Memory B cell (primary cell): ENCODE results near the gene MEIS1.

Source experiments
- ATAC-seq: fragments of 150-1000 bp; cut with Tn5 transposase; 2 replicates; pipeline ENCODE4 v1.10.0; 2021; ENCODE audit warnings: low read depth, mild to moderate bottlenecking, moderate library complexity
- DNase-seq, 2 donors: peaks; one replicate each; pipeline ENCODE4 v3.0.0; 2022; ENCODE audit warnings: low spot score in 2 of 2
- H3K27ac Mint-ChIP-seq: one replicate; pipeline ENCODE4 v1.8.0; 2022; ENCODE audit warnings: mild to moderate bottlenecking, moderate library complexity, mixed read lengths
- H3K27me3 Mint-ChIP-seq: one replicate; pipeline ENCODE4 v1.8.0; 2022; ENCODE audit warnings: mixed read lengths
- H3K36me3 Mint-ChIP-seq: one replicate; pipeline ENCODE4 v1.8.0; 2022; ENCODE audit warnings: mild to moderate bottlenecking, mixed read lengths
- H3K4me1 Mint-ChIP-seq: one replicate; pipeline ENCODE4 v1.8.0; 2022; ENCODE audit warnings: mixed read lengths
- H3K4me3 Mint-ChIP-seq: one replicate; pipeline ENCODE4 v1.8.0; 2022; ENCODE audit warnings: mild to moderate bottlenecking, moderate library complexity, mixed read lengths
- H3K9me3 Mint-ChIP-seq: one replicate; pipeline ENCODE4 v1.8.0; 2022; ENCODE audit warnings: mixed read lengths

The MEIS1 gene

DNA sequence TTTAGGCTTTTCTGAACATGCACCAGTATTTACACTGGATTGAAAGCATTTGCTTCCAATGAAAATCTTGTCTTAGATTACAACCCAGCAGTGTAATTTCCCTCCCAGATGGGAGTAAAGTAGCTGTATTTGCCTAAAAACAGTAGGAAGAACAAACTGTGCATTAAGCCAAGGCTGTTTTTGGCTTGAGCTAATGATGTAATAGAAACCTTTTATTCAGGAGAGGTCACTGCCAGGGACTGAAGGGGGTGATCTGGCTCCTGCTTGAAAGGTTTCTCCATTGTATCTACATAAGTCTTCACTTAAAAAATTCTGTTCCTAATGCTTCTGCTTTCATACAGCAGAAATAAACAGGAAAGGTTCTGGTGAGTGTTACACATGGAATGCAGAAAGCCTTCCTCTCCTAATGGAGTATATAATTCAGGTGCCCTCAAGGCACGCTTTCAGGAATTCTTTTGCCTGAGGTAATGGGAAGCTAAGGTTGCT is 74.4 kb downstream of the MEIS1 start:
- no peaks in the 10 kb centered on the region for H3K36me3 Mint-ChIP-seq
- no peak overlapping the region for H3K4me3 Mint-ChIP-seq
- no peaks in the 10 kb centered on the region for H3K4me1 Mint-ChIP-seq
- no peak for DNase-seq
- peaks cover 5% of the 10 kb centered on the region for H3K27me3 Mint-ChIP-seq
- ATAC-seq: no peak
- no peaks in the 10 kb centered on the region for H3K9me3 Mint-ChIP-seq
- H3K27ac Mint-ChIP-seq: no peak overlapping the region

DNA sequence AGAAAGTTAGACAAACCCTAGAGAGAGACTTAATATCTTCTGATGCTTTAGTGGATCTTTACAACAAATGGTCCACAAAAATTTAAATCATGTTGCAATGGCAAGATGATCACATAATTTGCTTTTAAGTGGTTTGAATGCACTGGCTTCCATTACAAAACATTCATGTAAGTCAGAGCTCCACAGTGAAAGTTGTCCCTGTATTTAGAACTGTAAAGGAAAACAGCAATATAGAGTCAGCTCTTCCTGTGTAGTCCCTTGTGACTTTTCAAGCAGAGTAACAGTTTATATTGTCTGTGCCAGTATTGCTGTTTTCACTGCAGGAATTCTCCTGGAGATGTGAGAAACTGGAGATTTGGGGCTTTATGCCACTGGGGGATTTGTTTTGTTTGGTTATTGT is 77.7 kb downstream of the MEIS1 start:
- H3K27ac Mint-ChIP-seq: no peak overlapping the region
- H3K36me3 Mint-ChIP-seq: no peaks in the 10 kb centered on the region
- H3K9me3 Mint-ChIP-seq: no peaks in the 10 kb centered on the region
- H3K4me1 Mint-ChIP-seq: no peaks in the 10 kb centered on the region
- DNase-seq: no peak
- no peak overlapping the region for H3K4me3 Mint-ChIP-seq
- no peaks in the 10 kb centered on the region for H3K27me3 Mint-ChIP-seq
- no peak for ATAC-seq

DNA sequence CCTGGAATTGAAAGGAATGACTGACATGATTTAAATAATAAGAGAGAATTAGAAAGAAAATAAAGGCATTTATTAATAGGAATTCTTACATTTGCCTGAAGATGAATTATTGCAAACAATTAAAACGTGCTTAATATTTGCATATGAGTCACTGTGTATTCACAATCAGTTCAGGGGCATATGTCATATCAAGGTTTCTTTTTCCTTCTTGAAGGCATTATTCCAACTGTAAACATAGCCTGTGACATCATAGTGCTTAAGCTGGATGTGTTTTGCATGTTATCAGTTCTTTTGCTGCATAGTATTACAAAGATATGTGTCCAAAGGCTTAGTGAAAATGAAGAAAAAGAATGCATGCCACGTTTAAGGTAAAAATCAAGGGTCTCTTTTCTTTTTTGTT is 80.8 kb downstream of the MEIS1 start:
- Mint-ChIP-seq H3K4me1 (no peaks in the 10 kb centered on the region), H3K4me3 (no peak overlapping the region), H3K9me3 (no peaks in the 10 kb centered on the region), H3K27me3 (no peaks in the 10 kb centered on the region), H3K36me3 (no peaks in the 10 kb centered on the region), H3K27ac (no peak overlapping the region)
- DNase-seq (no peak), ATAC-seq (no peak)

DNA sequence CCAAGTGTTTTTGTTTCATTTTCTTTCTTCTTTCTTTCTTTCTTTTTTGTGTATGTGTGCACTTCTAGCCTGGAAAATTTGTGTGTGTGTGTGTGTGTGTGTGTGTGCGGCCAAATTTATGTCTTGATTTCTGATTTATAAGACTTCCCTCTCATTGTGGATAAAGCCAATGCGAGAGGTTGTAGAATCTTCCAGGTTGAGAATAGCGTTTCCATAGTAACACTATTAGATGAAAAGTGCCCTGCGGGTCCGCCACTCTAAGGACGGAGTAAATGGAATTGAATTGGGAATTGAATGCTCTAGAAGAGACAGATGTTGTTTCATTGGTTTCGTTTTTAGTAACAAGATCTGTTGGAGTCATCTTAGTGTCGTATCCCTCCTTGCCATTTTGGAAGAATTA is 81.6 kb downstream of the MEIS1 start:
- H3K4me3 Mint-ChIP-seq: no peak overlapping the region
- no peaks in the 10 kb centered on the region for H3K9me3 Mint-ChIP-seq
- H3K36me3 Mint-ChIP-seq: no peaks in the 10 kb centered on the region
- H3K27ac Mint-ChIP-seq: no peak overlapping the region
- ATAC-seq (no peak), DNase-seq (no peak)
- no peaks in the 10 kb centered on the region for H3K27me3 Mint-ChIP-seq
- no peaks in the 10 kb centered on the region for H3K4me1 Mint-ChIP-seq

DNA sequence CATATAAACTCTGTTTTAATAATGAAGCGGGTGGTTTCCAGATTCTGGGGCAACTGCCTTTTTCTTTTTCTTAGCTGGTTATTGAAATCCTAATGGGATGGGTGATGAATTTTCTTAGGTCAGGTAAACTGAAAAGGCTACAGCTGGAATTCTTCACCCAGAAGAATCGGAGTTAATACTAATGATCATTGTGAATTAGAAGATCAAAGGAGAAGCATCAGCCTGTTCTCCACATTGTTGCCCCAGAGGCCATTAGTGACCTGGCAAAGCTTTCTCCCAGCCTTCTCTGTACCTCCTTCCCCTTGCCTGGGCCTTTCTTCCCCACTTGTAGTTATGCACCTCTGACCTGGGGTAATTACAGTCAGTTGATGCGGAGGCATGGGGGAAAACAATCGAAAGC is 82.8 kb downstream of the MEIS1 start:
- Mint-ChIP-seq H3K36me3 (no peaks in the 10 kb centered on the region), H3K27me3 (peaks cover 4% of the 10 kb centered on the region), H3K4me1 (no peaks in the 10 kb centered on the region), H3K27ac (no peak overlapping the region), H3K4me3 (no peak overlapping the region), H3K9me3 (no peaks in the 10 kb centered on the region)
- DNase-seq (no peak), ATAC-seq (no peak)

DNA sequence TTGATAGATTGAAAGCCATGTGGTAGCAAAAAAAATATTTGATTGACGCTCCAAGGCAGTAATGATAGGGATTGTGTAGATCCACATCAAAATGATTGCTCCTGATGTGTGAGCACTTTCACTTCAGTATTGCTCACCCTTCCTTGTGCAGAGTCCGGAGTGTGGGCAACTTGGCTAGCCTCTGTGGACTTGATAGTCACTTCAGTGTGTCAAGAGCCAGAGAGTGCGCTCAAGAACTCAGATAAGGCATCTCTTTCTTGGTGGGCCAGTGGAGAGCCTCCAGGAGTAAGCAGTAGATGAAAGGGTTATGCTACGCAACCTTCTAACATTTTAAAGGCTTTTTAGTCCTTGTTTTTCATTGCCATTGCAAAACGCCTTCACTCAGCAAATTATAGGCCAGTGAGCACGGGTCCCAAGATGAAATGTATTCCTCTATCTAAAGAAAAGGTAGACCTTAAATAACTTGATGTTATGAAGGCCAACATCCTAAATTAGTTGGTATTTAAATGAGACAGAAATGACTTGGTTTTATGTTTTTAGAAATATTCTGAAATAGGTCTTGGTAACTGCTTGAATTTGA is 84.4 kb downstream of the MEIS1 start:
- DNase-seq: no peak
- Mint-ChIP-seq H3K36me3 (no peaks in the 10 kb centered on the region), H3K4me3 (no peak overlapping the region), H3K27me3 (peaks cover 4% of the 10 kb centered on the region), H3K27ac (no peak overlapping the region), H3K9me3 (no peaks in the 10 kb centered on the region), H3K4me1 (no peaks in the 10 kb centered on the region)
- ATAC-seq: no peak

DNA sequence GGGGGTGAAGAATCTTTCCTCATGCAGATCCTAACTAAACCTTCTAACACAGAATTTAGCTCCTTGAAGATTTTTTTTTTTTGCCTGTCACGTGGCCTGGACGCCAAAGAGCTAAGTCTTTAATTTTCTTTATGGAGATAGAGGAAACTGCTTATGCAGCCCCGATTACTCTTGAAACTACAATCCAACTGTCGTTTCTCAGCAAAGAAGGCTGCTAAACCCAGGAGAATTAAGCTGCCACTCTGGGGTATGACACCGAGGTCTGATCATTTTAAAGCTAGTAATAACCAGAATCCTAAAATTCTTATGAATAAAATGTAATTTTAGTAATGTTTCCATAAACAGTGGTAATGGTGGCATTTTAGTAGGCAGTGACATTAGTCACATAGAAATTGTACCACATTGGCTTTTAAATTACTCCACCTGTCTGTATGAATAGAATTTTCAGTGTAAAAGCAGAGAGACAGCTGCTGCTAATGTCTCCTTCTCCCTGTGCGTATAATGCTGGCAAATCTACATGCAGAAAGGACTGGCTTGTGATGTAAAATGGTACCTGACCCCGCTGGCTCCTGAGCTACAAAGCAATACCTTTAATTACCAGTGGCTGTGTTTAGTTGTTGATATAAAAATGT is 86.5 kb downstream of the MEIS1 start:
- no peak for DNase-seq
- Mint-ChIP-seq H3K4me1 (no peaks in the 10 kb centered on the region), H3K36me3 (no peaks in the 10 kb centered on the region), H3K9me3 (no peaks in the 10 kb centered on the region), H3K4me3 (no peak overlapping the region), H3K27me3 (peaks cover 4% of the 10 kb centered on the region), H3K27ac (no peak overlapping the region)
- no peak for ATAC-seq

DNA sequence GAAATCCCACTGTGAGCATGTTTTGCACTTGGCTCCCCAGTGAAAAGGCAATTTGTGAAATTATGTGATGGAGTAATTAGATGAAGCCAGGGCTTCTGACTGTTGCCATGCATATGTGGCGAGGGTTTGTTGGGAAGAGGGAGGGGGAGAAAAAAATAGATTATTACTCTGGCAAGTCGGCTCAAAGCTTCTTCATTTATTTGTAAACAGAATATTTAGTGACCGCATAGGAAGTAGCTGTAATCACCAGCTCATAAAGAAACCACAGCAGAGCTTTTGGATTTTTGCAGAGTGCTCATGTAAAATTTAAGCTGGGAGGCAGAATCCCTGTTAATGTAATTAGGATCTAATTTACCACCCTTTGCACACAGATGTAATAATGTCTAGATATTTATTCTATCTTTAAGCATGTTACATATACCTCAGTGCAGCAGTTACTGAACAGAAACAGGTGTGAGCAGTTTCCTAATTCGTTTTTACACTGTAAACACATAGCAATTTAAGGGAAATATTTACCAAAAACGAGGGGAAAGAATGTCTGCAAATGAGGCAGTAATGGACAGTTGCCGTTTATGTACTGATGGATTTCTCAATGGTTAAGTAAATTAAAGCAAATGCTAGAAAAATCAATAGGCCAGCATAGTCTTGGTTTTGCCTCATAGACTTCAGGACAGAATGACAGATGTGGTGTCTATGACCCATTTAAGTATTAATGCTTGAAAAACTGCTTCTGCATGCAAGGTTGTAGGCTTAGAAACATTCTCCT is 87.9 kb downstream of the MEIS1 start:
- ATAC-seq (no peak), DNase-seq (no peak)
- no peaks in the 10 kb centered on the region for H3K9me3 Mint-ChIP-seq

DNA sequence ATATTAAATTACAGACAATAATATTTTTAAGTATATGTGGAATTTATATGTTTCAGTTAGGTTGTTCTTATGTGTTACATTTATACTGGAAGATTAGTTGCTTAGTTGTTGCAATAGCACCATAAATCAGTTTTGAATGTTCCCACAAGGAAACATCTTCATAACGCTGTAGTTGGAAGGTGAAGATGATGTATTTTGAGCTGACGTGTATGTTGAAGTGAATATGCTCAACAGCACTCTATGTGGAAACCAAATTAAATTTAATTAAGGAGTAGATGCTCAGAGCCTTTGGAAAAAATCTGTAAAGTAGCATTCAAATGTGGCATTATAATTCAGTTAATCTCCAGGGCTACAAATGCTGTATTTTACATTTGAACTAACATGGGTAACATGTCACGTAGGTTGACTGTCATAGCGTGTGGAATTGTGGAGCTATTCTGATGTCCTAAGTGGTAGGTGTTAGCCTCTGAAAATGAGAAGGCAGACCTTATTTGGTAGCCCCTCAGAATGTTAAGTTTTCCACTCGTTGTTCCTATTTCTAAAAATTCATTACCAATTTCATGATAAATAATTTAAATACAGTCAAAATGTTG is 88.5 kb downstream of the MEIS1 start:
- no peaks in the 10 kb centered on the region for H3K9me3 Mint-ChIP-seq
- H3K4me1 Mint-ChIP-seq: no peaks in the 10 kb centered on the region
- H3K4me3 Mint-ChIP-seq: no peak overlapping the region
- no peak overlapping the region for H3K27ac Mint-ChIP-seq
- ATAC-seq: no peak
- H3K27me3 Mint-ChIP-seq: peaks cover 4% of the 10 kb centered on the region
- no peaks in the 10 kb centered on the region for H3K36me3 Mint-ChIP-seq
- no peak for DNase-seq

More for the DNA sequence above, 87.9 kb downstream of the MEIS1 start:
- Mint-ChIP-seq H3K27me3 (peaks cover 4% of the 10 kb centered on the region), H3K4me1 (no peaks in the 10 kb centered on the region), H3K36me3 (no peaks in the 10 kb centered on the region), H3K4me3 (no peak overlapping the region), H3K27ac (no peak overlapping the region)

DNA sequence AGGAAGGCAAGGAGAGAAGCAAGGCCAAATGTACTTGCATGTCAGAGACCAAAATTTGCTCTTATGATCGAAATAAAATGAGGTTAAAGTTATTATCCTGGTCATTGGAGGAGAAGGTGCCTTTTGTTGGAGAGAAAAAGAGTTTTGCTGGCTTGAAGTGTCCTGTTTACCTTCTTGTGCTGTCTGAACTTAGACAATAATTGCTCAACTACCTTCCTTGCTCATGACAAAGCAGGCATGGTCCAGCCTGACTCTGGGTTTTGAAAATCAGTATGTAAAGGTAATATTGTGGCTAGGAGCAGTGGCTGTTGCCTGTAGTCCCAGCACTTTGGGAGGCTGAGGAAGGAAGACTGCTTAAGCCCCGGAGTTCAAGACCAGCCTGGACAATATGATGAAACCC is 89.1 kb downstream of the MEIS1 start:
- no peaks in the 10 kb centered on the region for H3K36me3 Mint-ChIP-seq
- no peak overlapping the region for H3K4me3 Mint-ChIP-seq
- no peaks in the 10 kb centered on the region for H3K9me3 Mint-ChIP-seq
- no peak for DNase-seq
- H3K27ac Mint-ChIP-seq: no peak overlapping the region
- no peak for ATAC-seq
- H3K4me1 Mint-ChIP-seq: no peaks in the 10 kb centered on the region
- H3K27me3 Mint-ChIP-seq: peaks cover 5% of the 10 kb centered on the region

DNA sequence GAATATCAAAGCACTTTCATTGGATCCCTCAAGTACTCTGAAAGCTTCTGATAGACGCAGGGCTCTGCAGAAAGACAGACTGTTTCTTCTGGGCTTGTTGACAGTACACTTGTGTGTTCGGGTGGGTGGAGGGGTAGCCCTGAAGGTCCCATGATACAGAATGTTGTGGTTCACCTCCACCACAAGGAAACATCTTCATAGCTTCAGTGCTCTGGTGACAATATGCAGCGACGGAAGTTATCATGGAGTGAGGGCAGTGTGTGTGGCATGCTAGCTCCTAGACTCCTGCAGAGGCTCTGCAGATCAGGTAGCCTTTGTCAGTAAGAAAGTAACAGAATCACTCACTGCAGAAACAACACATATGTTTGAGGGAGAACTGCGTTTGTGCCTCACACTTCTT is 90.7 kb downstream of the MEIS1 start:
- peaks cover 7% of the 10 kb centered on the region for H3K27me3 Mint-ChIP-seq
- peaks cover 1% of the 10 kb centered on the region for H3K9me3 Mint-ChIP-seq
- no peaks in the 10 kb centered on the region for H3K36me3 Mint-ChIP-seq
- no peaks in the 10 kb centered on the region for H3K4me1 Mint-ChIP-seq
- no peak for ATAC-seq
- H3K4me3 Mint-ChIP-seq: no peak overlapping the region
- H3K27ac Mint-ChIP-seq: no peak overlapping the region
- DNase-seq: no peak

DNA sequence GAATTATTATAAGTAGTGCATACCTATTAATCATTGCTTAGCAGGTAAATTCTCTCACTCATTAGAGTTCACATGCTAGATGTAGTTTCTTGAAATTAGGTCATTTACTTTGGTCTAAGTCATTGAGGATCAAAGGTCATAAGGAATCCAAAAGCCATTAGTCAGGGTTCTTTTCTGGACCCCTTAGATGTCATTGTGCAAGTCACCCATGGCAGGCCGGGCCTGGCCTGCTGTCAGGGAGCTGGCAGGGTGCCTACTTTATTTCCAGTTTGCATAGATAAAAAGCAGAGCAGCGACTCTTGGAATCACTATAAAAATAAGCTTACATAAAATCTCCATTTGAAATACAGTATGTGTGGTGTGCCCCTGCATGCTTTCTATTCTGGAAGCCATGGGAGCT is 91.3 kb downstream of the MEIS1 start:
- H3K36me3 Mint-ChIP-seq: no peaks in the 10 kb centered on the region
- DNase-seq (no peak), ATAC-seq (no peak)
- no peaks in the 10 kb centered on the region for H3K4me1 Mint-ChIP-seq
- no peak overlapping the region for H3K27ac Mint-ChIP-seq
- peaks cover 7% of the 10 kb centered on the region for H3K27me3 Mint-ChIP-seq
- H3K9me3 Mint-ChIP-seq: peaks cover 1% of the 10 kb centered on the region
- H3K4me3 Mint-ChIP-seq: no peak overlapping the region

DNA sequence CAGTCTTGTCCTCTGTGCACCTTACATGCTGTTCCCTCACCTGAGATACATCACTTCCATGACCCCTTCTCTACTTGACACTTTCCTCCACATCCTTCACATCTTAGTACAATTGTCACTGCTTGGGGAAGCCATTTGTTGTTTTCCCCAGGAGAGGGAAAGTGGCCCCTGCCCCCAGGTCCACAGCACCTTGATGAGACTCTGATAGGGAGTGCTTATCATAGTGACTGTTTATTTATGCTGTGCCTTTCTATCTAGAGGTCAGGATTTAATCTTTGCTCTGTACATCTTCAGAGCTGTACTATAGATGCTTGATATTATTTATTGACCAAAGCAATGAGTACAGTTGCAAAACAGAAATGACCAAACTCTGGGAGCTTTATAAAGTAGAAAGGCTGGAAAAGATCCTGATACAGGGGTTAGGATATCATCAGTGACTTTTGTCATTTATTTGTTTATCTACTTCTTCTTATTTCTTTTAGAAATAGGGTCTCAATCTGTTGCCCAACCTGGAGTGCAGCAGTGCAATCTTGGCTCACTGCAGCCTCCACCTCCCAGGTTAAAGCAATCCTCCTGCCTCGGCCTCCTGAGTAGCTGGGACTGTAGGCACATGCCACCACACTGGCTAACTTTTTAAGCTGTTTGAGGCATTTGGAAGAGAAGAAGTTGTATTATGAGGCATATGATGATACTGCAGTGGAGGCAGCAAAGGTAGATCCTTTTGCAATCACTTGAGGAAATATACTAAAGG is 94.2 kb downstream of the MEIS1 start:
- H3K9me3 Mint-ChIP-seq: peaks cover 1% of the 10 kb centered on the region
- H3K27ac Mint-ChIP-seq: no peak overlapping the region
- no peak overlapping the region for H3K4me3 Mint-ChIP-seq
- ATAC-seq: no peak
- H3K27me3 Mint-ChIP-seq: peaks cover 4% of the 10 kb centered on the region
- no peaks in the 10 kb centered on the region for H3K36me3 Mint-ChIP-seq
- H3K4me1 Mint-ChIP-seq: no peaks in the 10 kb centered on the region
- DNase-seq: no peak

DNA sequence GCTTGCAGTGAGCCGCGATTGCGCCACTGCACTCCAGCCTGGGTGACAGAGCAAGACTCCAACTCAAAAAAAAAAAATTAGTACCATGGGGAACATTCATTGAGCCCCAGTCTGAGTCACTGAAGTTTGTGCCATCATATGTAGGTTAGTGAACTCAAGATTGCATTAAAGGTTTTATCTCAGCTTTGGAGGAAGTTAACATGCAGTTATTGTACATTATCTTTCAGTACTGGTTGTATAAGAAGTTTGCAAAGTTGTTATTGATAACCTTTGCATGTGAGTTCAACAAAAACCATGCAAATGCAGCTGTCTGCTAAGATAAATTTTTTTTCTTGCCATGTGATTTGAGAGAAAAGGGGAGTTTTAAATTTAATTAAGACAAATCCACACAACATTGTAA is 95.7 kb downstream of the MEIS1 start:
- DNase-seq: no peak
- H3K4me3 Mint-ChIP-seq: no peak overlapping the region
- ATAC-seq: no peak
- peaks cover 4% of the 10 kb centered on the region for H3K27me3 Mint-ChIP-seq
- H3K4me1 Mint-ChIP-seq: no peaks in the 10 kb centered on the region
- H3K36me3 Mint-ChIP-seq: no peaks in the 10 kb centered on the region
- H3K9me3 Mint-ChIP-seq: peaks cover 1% of the 10 kb centered on the region
- no peak overlapping the region for H3K27ac Mint-ChIP-seq
